Limb (tissue), 2 donors: Measurements from ENCODE around the gene RYR3.

Source experiments
- DNase-seq, 2 donors: peaks; one replicate each; pipeline ENCODE4 v3.0.0-alpha.2; 2016; ENCODE audit errors: extremely low spot score in 2 of 2

Gene RYR3

GRCh38 chr15:33865416-33865815 is 554.6 kb downstream of the RYR3 start:
- no peak for DNase-seq

- no peak for DNase-seq
These were observed 555.5 kb downstream of the RYR3 start for GRCh38 chr15:33866101-33866737.

- DNase-seq, result no peak
These were observed 561.2 kb downstream of the RYR3 start for GRCh38 chr15:33871980-33872379.

GRCh38 chr15:33872416-33873106 is 561.8 kb downstream of the RYR3 start:
- no peak for DNase-seq

- no peak for DNase-seq
These were observed 563.4 kb downstream of the RYR3 start for GRCh38 chr15:33874156-33874555.

GRCh38 chr15:33882921-33883320 is 572.2 kb downstream of the RYR3 start:
- DNase-seq, result no peak

GRCh38 chr15:33888176-33888575 is 577.4 kb downstream of the RYR3 start:
- no peak for DNase-seq

GRCh38 chr15:33894193-33894592 is 583.4 kb downstream of the RYR3 start:
- DNase-seq, result no peak

- DNase-seq, result no peak
These were observed 591.3 kb downstream of the RYR3 start for GRCh38 chr15:33902043-33902442.

GRCh38 chr15:33903661-33904060 is 592.9 kb downstream of the RYR3 start:
- DNase-seq, result no peak

GRCh38 chr15:33907326-33907725 is 596.6 kb downstream of the RYR3 start:
- DNase-seq, result no peak

- DNase-seq, result no peak
These were observed 597.6 kb downstream of the RYR3 start for GRCh38 chr15:33908406-33908805.

GRCh38 chr15:33910741-33911140 is 600.0 kb downstream of the RYR3 start:
- DNase-seq, result no peak

- DNase-seq, result no peak
These were observed 601.6 kb downstream of the RYR3 start for GRCh38 chr15:33912326-33912725.

GRCh38 chr15:33913459-33913858 is 602.7 kb downstream of the RYR3 start:
- no peak for DNase-seq
